Tibial nerve (tissue), 4 donors: Measurements from ENCODE around the gene ACADS. TPM values are rescaled to one million over a fixed set of nuclear protein-coding genes. Genes with fewer than 3 reads are reported as not detected.
A peak's percentile ranks its signal among the peaks of the same experiment; 100 is the strongest.

Experiments used
- DNase-seq, 2 donors: peaks; one replicate each; pipeline ENCODE4 v3.0.0-alpha.2; 2019; ENCODE audit warnings: low spot score in 2 of 2
- H3K27ac ChIP-seq, 4 donors: fragments of 200-600 bp; sonication (generic) in 3 of 4; one replicate each; pipeline ENCODE4 v1.5.1; 2017 to 2019; ENCODE audit warnings: mild to moderate bottlenecking in 1 of 4
- H3K27me3 ChIP-seq, 2 donors: fragments of 200-600 bp; sonication (generic) in 1 of 2; one replicate each; pipeline versions ENCODE4 v1.5.1 to v1.6.0; 2017 to 2019
- H3K36me3 ChIP-seq, 3 donors: fragments of 200-600 bp; sonication (generic); one replicate each; pipeline ENCODE4 v1.5.1; 2018 to 2019
- H3K4me1 ChIP-seq, 4 donors: fragments of 200-600 bp; sonication (generic) in 3 of 4; one replicate each; pipeline ENCODE4 v1.5.1; 2017 to 2019
- H3K4me3 ChIP-seq, 4 donors: fragments of 200-600 bp; sonication (generic) in 3 of 4; one replicate each; pipeline ENCODE4 v1.5.1; 2017 to 2019; ENCODE audit warnings: mild to moderate bottlenecking in 1 of 4, moderate library complexity in 1 of 4
- H3K9me3 ChIP-seq, 4 donors: fragments of 200-600 bp; sonication (generic) in 3 of 4; one replicate each; pipeline ENCODE4 v1.5.1; 2017 to 2019
- EP300 ChIP-seq, 2 donors: sonication (generic); formaldehyde crosslinking; IDR thresholded peaks; one replicate each; pipeline ENCODE4 v1.6.1; 2017; ENCODE audit warnings: antibody characterized with exemption in 2 of 2, mild to moderate bottlenecking in 1 of 2
- POLR2A ChIP-seq, 2 donors: fragments of 450-650 bp; IDR thresholded peaks; one replicate each; pipeline ENCODE4 v1.6.1; 2017; ENCODE audit warnings: antibody characterized with exemption in 2 of 2, mild to moderate bottlenecking in 2 of 2, moderate library complexity in 2 of 2
- WGBS, 2 donors: methylation state at CpG; one replicate each; pipeline ENCODE4 v1.1.5; 2018; 5-methylcytosine and 5-hydroxymethylcytosine counted together
- total RNA-seq, 4 donors: library from RNA; depleted of rRNA; stranded (reverse); fragments of >200 nt; gene quantifications; one replicate each; pipeline ENCODE4 v1.1.0, GENCODE V29; 2016
- TF ChIP-seq, protein P1 (sequence below), 5 experiments: fragments of 200-600 bp in 3 of 5; fragments of 450-650 bp in 2 of 5; sonication (generic) in 3 of 5; IDR thresholded peaks; one replicate each; pipeline ENCODE4 v1.5.1; 2016 to 2019; ENCODE audit warnings: antibody characterized with exemption in 5 of 5, mild to moderate bottlenecking in 3 of 5, moderate library complexity in 2 of 5

ACADS gene
- total RNA-seq, 4 donors from 2014 or later = 24.7 to 53.4 (median 34.3) TPM

DNA sequence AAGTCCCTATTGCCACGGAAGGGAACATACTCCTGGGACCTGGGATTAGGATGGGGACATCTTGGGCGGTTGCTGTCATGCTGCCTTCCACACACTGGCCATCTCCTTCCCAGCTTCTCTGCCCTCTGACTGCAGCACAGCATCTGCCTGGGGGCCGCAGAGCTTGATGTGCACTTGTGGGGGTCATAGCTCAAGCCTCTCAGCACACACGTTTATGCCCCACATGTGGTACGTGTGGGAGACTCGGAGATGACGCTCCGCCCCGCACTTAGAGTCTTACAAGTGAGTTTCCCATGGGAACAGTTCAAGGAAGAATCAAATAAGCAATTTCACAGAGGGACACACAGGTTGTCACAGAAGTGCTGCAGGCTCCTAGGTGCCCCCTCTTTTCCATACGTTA, 8.6 kb downstream of the ACADS start:
- Histone ChIP-seq H3K27ac (no peak overlapping the region), H3K36me3 (peaks cover 0 to 70% (median 7%) of the 10 kb centered on the region in 3 donors), H3K4me1 (no peaks in the 10 kb centered on the region), H3K9me3 (no peaks in the 10 kb centered on the region), H3K27me3 (no peaks in the 10 kb centered on the region), H3K4me3 (no peak overlapping the region)
- DNase-seq = no peak
- no peak for TF ChIP-seq POLR2A (IDR thresholded peaks at IDR 0.05)
- TF ChIP-seq, protein P1, sequence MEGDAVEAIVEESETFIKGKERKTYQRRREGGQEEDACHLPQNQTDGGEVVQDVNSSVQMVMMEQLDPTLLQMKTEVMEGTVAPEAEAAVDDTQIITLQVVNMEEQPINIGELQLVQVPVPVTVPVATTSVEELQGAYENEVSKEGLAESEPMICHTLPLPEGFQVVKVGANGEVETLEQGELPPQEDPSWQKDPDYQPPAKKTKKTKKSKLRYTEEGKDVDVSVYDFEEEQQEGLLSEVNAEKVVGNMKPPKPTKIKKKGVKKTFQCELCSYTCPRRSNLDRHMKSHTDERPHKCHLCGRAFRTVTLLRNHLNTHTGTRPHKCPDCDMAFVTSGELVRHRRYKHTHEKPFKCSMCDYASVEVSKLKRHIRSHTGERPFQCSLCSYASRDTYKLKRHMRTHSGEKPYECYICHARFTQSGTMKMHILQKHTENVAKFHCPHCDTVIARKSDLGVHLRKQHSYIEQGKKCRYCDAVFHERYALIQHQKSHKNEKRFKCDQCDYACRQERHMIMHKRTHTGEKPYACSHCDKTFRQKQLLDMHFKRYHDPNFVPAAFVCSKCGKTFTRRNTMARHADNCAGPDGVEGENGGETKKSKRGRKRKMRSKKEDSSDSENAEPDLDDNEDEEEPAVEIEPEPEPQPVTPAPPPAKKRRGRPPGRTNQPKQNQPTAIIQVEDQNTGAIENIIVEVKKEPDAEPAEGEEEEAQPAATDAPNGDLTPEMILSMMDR (IDR thresholded peaks at IDR 0.05) = no peak
- TF ChIP-seq EP300 (IDR thresholded peaks at IDR 0.05) = no peak
- WGBS, 2 donors = 90 to 92% methylated on average over 10 of the region's 10 CpGs

DNA sequence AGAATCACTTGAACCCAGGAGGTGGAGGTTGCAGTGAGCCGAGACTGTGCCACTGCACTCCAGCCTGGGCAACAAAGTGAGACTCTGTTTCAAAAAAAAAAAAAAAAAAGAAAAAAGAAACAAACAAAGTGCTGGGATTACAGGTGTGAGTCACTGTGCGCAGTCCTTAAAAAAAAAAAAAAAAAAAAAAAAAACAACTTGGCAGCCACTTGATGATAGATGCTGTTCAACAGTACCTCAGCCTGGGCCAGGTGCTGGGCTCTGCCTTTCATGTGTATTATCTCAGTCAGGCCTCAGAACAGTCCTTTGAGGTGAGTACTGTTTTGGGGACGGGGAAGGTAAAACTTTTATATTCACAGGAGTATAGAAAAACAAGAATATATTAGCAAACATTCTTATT, 9.6 kb downstream of the ACADS start:
- DNase-seq = no peak
- no peaks in the 10 kb centered on the region for H3K27me3 ChIP-seq
- no peak overlapping the region for H3K27ac ChIP-seq
- WGBS, 2 donors = 94 to 97% methylated on average over 3 of the region's 3 CpGs
- no peaks in the 10 kb centered on the region for H3K4me1 ChIP-seq
- H3K36me3 ChIP-seq = peaks cover 0 to 70% (median 6%) of the 10 kb centered on the region in 3 donors
- no peak overlapping the region for H3K4me3 ChIP-seq
- no peaks in the 10 kb centered on the region for H3K9me3 ChIP-seq
- TF ChIP-seq, protein P1 (IDR thresholded peaks at IDR 0.05) = no peak
- TF ChIP-seq POLR2A (IDR thresholded peaks at IDR 0.05) (no peak), EP300 (IDR thresholded peaks at IDR 0.05) (no peak)

DNA sequence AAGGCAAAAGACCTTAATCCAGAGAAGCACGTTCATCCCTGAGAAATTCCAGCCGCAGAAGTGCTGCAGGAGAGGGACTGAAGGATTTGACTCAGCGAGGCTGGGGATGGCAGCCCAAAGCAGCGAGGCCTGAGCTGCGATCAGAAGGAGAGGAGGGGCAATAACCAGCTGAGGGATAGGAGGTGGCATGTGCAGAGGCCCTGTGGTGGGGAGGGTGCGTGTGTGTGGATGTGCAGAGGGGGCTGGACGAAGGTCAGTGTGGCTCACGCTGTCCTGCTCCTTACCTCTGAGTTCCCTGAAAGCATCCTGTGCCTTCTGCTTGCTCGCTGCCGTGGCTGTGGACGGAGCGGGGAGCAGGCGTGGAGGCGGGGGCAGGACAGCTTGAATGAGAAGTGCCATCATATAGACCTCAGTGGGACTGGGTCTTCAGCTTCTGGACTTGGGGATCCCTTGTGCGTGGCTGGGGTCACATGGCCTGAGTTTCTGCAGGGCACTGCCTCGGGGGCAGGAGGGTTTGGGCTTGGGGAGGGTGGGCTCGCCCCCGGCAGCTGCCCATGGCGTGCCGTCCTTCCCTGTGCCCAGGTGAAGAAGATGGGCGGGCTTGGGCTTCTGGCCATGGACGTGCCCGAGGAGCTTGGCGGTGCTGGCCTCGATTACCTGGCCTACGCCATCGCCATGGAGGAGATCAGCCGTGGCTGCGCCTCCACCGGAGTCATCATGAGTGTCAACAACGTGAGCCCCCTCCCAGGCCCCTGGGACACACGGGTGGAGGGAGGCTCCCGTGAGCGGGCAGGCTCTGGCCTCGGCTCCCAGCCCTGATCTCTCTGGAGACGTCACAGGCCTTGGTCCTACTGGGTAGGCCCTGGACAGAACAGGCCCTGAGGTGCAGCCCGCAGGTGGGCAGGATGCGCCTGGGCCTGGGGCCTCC, 11.0 kb downstream of the ACADS start:
- TF ChIP-seq, protein P1 (IDR thresholded peaks at IDR 0.05) = no peak
- TF ChIP-seq POLR2A (IDR thresholded peaks at IDR 0.05) (no peak), EP300 (IDR thresholded peaks at IDR 0.05) (no peak)
- Histone ChIP-seq H3K36me3 (peaks cover 0 to 61% (median 0%) of the 10 kb centered on the region in 3 donors), H3K27me3 (no peaks in the 10 kb centered on the region), H3K9me3 (no peaks in the 10 kb centered on the region), H3K27ac (no peak overlapping the region), H3K4me3 (no peak overlapping the region), H3K4me1 (no peaks in the 10 kb centered on the region)
- DNase-seq = no peak
- WGBS, 2 donors = 90 to 91% methylated on average over 30 to 31 of the region's 38 CpGs

DNA sequence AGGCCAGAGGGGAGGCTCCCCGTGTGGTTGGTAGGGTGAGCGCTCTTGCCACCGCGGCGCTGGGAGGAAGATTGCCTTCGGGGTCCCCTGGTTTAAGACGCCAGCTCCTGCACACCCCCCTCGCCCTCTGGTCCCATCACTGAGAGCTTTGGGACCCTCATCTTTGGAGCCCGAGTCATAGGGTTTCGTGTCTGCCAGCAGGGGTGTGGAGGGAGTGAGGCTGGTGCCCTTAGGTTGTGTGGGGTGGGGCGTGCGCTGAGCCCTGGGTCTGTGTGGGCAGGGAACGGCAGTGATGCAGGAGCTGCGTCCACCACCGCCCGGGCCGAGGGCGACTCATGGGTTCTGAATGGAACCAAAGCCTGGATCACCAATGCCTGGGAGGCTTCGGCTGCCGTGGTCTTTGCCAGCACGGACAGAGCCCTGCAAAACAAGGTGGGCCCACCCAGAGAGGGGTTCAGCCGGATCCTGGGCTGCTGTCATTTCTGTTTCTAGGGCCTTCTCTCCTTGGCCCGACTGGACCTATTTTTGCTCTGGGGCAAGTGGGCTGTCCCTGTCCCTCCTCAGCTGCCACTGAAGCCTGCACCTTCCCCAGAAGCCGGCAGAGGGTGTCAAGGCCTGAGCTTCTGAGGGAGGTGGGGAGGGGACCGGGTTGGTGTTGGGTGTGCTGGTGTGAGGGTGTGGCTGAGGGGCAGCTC, 12.1 kb downstream of the ACADS start:
- H3K9me3 ChIP-seq = no peaks in the 10 kb centered on the region
- peaks cover 0 to 56% (median 0%) of the 10 kb centered on the region in 3 donors for H3K36me3 ChIP-seq
- 75 to 80% methylated on average over 9 to 13 of the region's 25 CpGs for WGBS, 2 donors
- TF ChIP-seq, protein P1 (IDR thresholded peaks at IDR 0.05) = peak in 2 of 5 experiments; percentile 16 to 22
- no peak for TF ChIP-seq POLR2A (IDR thresholded peaks at IDR 0.05)
- H3K27me3 ChIP-seq = no peaks in the 10 kb centered on the region
- DNase-seq = no peak
- H3K4me1 ChIP-seq = no peaks in the 10 kb centered on the region
- no peak overlapping the region for H3K4me3 ChIP-seq
- H3K27ac ChIP-seq = no peak overlapping the region
